GM10266 (cell line): Measurements from ENCODE around the gene ATG13.
"Not testable (repeated sequence)": the region's sequence is repeated elsewhere in the genome, so short reads cannot be mapped to it uniquely, and the experiment has no call there.

Experiments used
- DNase-seq: peaks from one replicate; pipeline ENCODE4 v3.0.0; 2012; ENCODE audit errors: extremely low spot score
- TF ChIP-seq, protein P1 (sequence below): IDR thresholded peaks from 2 replicates; pipeline ENCODE4 v1.5.1; 2012; ENCODE audit warnings: mild to moderate bottlenecking, low read depth; ENCODE audit not compliant: control insufficient read depth, insufficient read depth; ENCODE audit errors: missing control alignments

ATG13 gene

GRCh38 chr11:46617134-46617971, at the start of gene ATG13, which contains the start of gene HARBI1:
ATG13 (plus strand) TSS chr11:46617553; CDS start chr11:46644292, 26,739 bp downstream.
HARBI1 (minus strand) TSS chr11:46617227; CDS start chr11:46616237, 990 bp downstream.
- DNase-seq: peak; percentile 90
- TF ChIP-seq, protein P1, sequence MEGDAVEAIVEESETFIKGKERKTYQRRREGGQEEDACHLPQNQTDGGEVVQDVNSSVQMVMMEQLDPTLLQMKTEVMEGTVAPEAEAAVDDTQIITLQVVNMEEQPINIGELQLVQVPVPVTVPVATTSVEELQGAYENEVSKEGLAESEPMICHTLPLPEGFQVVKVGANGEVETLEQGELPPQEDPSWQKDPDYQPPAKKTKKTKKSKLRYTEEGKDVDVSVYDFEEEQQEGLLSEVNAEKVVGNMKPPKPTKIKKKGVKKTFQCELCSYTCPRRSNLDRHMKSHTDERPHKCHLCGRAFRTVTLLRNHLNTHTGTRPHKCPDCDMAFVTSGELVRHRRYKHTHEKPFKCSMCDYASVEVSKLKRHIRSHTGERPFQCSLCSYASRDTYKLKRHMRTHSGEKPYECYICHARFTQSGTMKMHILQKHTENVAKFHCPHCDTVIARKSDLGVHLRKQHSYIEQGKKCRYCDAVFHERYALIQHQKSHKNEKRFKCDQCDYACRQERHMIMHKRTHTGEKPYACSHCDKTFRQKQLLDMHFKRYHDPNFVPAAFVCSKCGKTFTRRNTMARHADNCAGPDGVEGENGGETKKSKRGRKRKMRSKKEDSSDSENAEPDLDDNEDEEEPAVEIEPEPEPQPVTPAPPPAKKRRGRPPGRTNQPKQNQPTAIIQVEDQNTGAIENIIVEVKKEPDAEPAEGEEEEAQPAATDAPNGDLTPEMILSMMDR: peak; percentile 87

- TF ChIP-seq, protein P1: no peak
These were observed 46.5 kb upstream of the ATG13 start for GRCh38 chr11:46570790-46571398.

DNA sequence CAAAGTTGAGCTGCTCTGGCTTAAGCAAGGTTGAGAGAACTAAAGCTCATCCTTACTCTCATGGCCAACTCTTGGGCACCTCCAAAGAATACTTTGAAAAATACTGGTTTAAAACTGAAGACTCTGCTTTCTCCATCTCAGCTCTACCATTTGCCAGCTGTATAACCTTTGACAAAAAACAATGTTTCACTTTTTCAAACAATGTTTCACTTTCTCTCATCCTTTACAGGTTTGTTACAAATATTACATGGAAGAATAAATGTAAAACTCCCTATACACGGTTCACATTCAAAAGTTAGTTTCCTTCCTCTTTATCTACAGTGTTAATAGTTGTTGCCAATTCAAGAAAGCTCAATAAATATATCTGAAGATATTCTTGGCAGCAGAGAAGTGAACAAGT, 42.7 kb upstream of the ATG13 start:
- TF ChIP-seq, protein P1: no peak
- no peak for DNase-seq

More at GRCh38 chr11:46570790-46571398, 46.5 kb upstream of the ATG13 start:
- no peak for DNase-seq

DNA sequence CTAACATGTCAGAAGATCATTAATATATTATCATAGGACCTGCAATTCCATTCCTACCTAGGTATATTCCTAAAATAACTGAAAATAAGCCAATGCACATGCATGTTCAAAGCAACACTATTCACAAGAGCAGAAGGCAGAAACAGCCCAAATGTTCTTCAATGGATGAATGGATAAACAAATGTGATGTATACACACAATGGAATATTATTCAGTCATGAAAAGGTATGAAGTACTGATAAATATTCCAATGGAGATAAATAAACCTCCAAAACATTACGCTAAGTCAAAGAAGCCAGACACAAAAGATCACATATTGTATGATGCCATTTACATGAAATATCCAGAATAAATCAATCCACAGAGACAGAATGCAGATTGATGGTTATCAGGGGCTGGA, 40.3 kb upstream of the ATG13 start:
- TF ChIP-seq, protein P1: no peak

DNA sequence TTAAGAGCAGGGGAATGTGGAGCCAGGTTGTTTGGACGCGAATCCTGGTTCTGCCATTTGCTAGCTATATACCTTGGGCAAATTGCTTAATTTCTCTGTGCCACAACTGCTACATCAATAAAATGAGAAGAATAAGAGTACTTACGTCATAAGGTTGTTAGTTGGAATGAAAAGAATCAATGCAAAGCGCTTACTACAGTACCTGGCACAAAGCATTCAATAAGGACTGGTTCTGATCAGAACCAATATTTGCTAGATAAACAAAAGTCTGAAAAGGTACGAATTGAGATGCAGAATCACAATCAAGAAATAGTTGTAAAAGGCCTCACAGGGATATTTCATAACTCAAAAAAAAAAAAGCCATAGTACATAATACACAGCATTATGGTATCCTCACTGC, 34.8 kb upstream of the ATG13 start:
- DNase-seq: no peak
- TF ChIP-seq, protein P1: no peak

More for the DNA sequence above, 40.3 kb upstream of the ATG13 start:
- no peak for DNase-seq

GRCh38 chr11:46583513-46583912, 33.8 kb upstream of the ATG13 start:
- DNase-seq: not testable (repeated sequence)

DNA sequence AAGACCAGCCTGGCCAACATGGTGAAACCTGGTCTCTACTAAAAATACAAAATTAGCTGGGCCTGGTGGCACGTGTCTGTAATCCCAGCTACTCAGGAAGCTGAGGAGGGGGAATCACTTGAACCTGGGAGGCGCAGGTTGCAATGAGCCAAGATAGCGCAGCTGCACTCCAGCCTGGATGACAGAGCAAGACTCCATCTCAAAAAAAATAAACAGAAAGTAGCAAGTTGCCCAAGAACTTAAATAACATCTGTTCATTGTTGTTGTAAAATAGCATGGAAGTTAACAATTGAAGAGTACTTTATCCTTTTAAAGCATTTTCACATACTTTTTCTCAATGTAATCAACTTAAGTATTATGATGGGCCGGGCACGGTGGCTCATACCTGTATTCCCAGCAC, 29.2 kb upstream of the ATG13 start:
- no peak for DNase-seq
- TF ChIP-seq, protein P1: no peak
